ENCODE measurements around the gene DVL3. TPM values are rescaled to one million over a fixed set of nuclear protein-coding genes. Genes with fewer than 3 reads are reported as not detected.

The DVL3 gene
- total RNA-seq, 1 donor from 2014 or later: 56.1 TPM

GRCh38 chr3:184211297-184211696, 56.1 kb downstream of the DVL3 start:
- intact Hi-C loops (cut with micrococcal nuclease): no loop called here
- Mint-ChIP-seq H3K4me3 (ENCODE audit: low read depth) (no peak overlapping the region), H3K9me3 (no peaks in the 10 kb centered on the region), H3K27ac (no peak overlapping the region), H3K27me3 (ENCODE audit: low read depth) (peaks cover 15% of the 10 kb centered on the region), H3K4me1 (ENCODE audit: low read depth) (no peaks in the 10 kb centered on the region), H3K36me3 (ENCODE audit: low read depth) (no peaks in the 10 kb centered on the region)
- DNase-seq (ENCODE audit: low spot score): no peak

- intact Hi-C loops (cut with micrococcal nuclease): no loop called here
- peaks cover 12% of the 10 kb centered on the region for H3K27me3 Mint-ChIP-seq (ENCODE audit: low read depth)
These were observed 56.5 kb downstream of the DVL3 start for GRCh38 chr3:184211718-184212117.

GRCh38 chr3:184218814-184219213, 63.6 kb downstream of the DVL3 start:
- intact Hi-C loops (cut with micrococcal nuclease): no loop called here
- Mint-ChIP-seq H3K9me3 (no peaks in the 10 kb centered on the region), H3K27me3 (ENCODE audit: low read depth) (peaks cover 6% of the 10 kb centered on the region), H3K36me3 (ENCODE audit: low read depth) (no peaks in the 10 kb centered on the region), H3K27ac (no peak overlapping the region), H3K4me3 (ENCODE audit: low read depth) (no peak overlapping the region), H3K4me1 (ENCODE audit: low read depth) (no peaks in the 10 kb centered on the region)
- DNase-seq (ENCODE audit: low spot score): no peak

More at GRCh38 chr3:184211718-184212117, 56.5 kb downstream of the DVL3 start:
- Mint-ChIP-seq H3K4me3 (ENCODE audit: low read depth) (no peak overlapping the region), H3K9me3 (no peaks in the 10 kb centered on the region), H3K27ac (no peak overlapping the region), H3K4me1 (ENCODE audit: low read depth) (no peaks in the 10 kb centered on the region), H3K36me3 (ENCODE audit: low read depth) (no peaks in the 10 kb centered on the region)
- no peak for DNase-seq (ENCODE audit: low spot score)

GRCh38 chr3:184222521-184222920, 67.3 kb downstream of the DVL3 start:
- H3K27ac Mint-ChIP-seq: no peak overlapping the region

More at GRCh38 chr3:184222521-184222920, 67.3 kb downstream of the DVL3 start:
- Mint-ChIP-seq H3K4me1 (ENCODE audit: low read depth) (no peaks in the 10 kb centered on the region), H3K36me3 (ENCODE audit: low read depth) (no peaks in the 10 kb centered on the region), H3K27me3 (ENCODE audit: low read depth) (peaks cover 18% of the 10 kb centered on the region), H3K9me3 (no peaks in the 10 kb centered on the region), H3K4me3 (ENCODE audit: low read depth) (no peak overlapping the region)
- no peak for DNase-seq (ENCODE audit: low spot score)
- intact Hi-C loops (cut with micrococcal nuclease): no loop called here

Other genes with a start within 250 kb of the DVL3 start
- 20.6 and 21.0 TPM in 2 replicates for gene ABCC5, start 137.5 kb upstream of the DVL3 start, total RNA-seq
- gene HTR3D, start 123.6 kb upstream of the DVL3 start, total RNA-seq: not detected in 2 replicates
- gene HTR3C, start 102.3 kb upstream of the DVL3 start, total RNA-seq: not detected in 2 replicates
- gene HTR3E, start 58.3 kb upstream of the DVL3 start, total RNA-seq: not detected in 2 replicates
- gene EIF2B5, start 20.0 kb upstream of the DVL3 start, total RNA-seq: 70.2 and 75.0 TPM in 2 replicates
- 234 and 240 TPM in 2 replicates for gene AP2M1, start 19.5 kb downstream of the DVL3 start, total RNA-seq
- 68.2 and 73.4 TPM in 2 replicates for gene ABCF3, start 30.8 kb downstream of the DVL3 start, total RNA-seq
- 0.11 TPM in 1 of 2 replicates, not detected in the other for gene VWA5B2, start 74.2 kb downstream of the DVL3 start, total RNA-seq
- gene ALG3, start 93.6 kb downstream of the DVL3 start, total RNA-seq: 64.0 and 66.6 TPM in 2 replicates
- 9.5 and 10.6 TPM in 2 replicates for gene EEF1AKMT4, start 94.3 kb downstream of the DVL3 start, total RNA-seq
- 0.18 TPM in 1 of 2 replicates, not detected in the other for gene CAMK2N2, start 106.2 kb downstream of the DVL3 start, total RNA-seq
- not detected in 2 replicates for gene ECE2, start 120.6 kb downstream of the DVL3 start, total RNA-seq
- gene PSMD2, start 143.9 kb downstream of the DVL3 start, total RNA-seq: 268 and 275 TPM in 2 replicates
- 624 and 628 TPM in 2 replicates for gene EIF4G1, start 159.2 kb downstream of the DVL3 start, total RNA-seq
- gene FAM131A, start 182.2 kb downstream of the DVL3 start, total RNA-seq: 12.6 and 13.9 TPM in 2 replicates
- 6.9 and 9.6 TPM in 2 replicates for gene CLCN2, start 206.2 kb downstream of the DVL3 start, total RNA-seq
- gene POLR2H, start 206.3 kb downstream of the DVL3 start, total RNA-seq: 150 and 155 TPM in 2 replicates
- not detected in 2 replicates for gene THPO, start 222.8 kb downstream of the DVL3 start, total RNA-seq
- 0.07 TPM in 1 of 2 replicates, not detected in the other for gene CHRD, start 224.7 kb downstream of the DVL3 start, total RNA-seq